Measurements from ENCODE around the gene OSBPL2.

The OSBPL2 gene

GRCh38 chr20:62205618-62206387 lies 32.5 kb upstream of the OSBPL2 start:
- Histone ChIP-seq H3K9me3 (ENCODE audit: control insufficient read depth, insufficient read depth, low read depth, low read length) (no peaks in the 10 kb centered on the region), H3K36me3 (ENCODE audit: control insufficient read depth in 2 of 2, insufficient read depth in 1 of 2, low read length in 2 of 2) (peaks cover 0 to 19% of the 10 kb centered on the region in 2 experiments; a peak in 1 of 3 replicates), H3K4me1 (ENCODE audit: control insufficient read depth, insufficient read depth, low read length) (no peaks in the 10 kb centered on the region), H3K27ac (ENCODE audit: extremely low read depth, low read depth, low read length) (no peak overlapping the region), H3K4me3 (ENCODE audit: low read depth, low read length) (no peak overlapping the region)
- CTCF ChIA-PET = no interaction called here
- POLR2A ChIA-PET = interaction anchor here (0.6 kb wide), 1 partner anchor 168 kb away, joined by 3 read pairs; no protein-coding TSS in a partner anchor
- TF ChIP-seq ZNF280C (tag by site-specific recombination; IDR thresholded peaks at IDR 0.05) = no peak
- no peak for TF ChIP-seq ZSCAN30 (tag by site-specific recombination; IDR thresholded peaks at IDR 0.05)
- no peak for TF ChIP-seq ZNF843 (tag by site-specific recombination; IDR thresholded peaks at IDR 0.05)
- TF ChIP-seq ZBTB49 (tag by site-specific recombination; IDR thresholded peaks at IDR 0.05; ENCODE audit: low read depth) = no peak
- TF ChIP-seq ZNF112 (tag by site-specific recombination; IDR thresholded peaks at IDR 0.05) = no peak
- TF ChIP-seq ZNF639 (tag by site-specific recombination; IDR thresholded peaks at IDR 0.05) = no peak
- TF ChIP-seq ZNF518A (tag by site-specific recombination; conservative IDR thresholded peaks at IDR 0.05; ENCODE audit: low read depth) = no peak
- TF ChIP-seq ZFHX2 (tag by site-specific recombination; conservative IDR thresholded peaks at IDR 0.05) = no peak
- no peak for TF ChIP-seq EGR2 (tag by site-specific recombination; IDR thresholded peaks at IDR 0.05; ENCODE audit: low read depth)
- no peak for TF ChIP-seq SCRT2 (tag by site-specific recombination; IDR thresholded peaks at IDR 0.05)

- Histone ChIP-seq H3K9me3 (ENCODE audit: control insufficient read depth, insufficient read depth, low read depth, low read length) (no peaks in the 10 kb centered on the region), H3K4me1 (ENCODE audit: control insufficient read depth, insufficient read depth, low read length) (no peaks in the 10 kb centered on the region), H3K27ac (ENCODE audit: extremely low read depth, low read depth, low read length) (no peak overlapping the region), H3K36me3 (ENCODE audit: control insufficient read depth in 2 of 2, insufficient read depth in 1 of 2, low read length in 2 of 2) (peaks cover 0 to 14% of the 10 kb centered on the region in 2 experiments; a peak in 1 of 3 replicates), H3K4me3 (ENCODE audit: low read depth, low read length) (no peak overlapping the region)
- CTCF ChIA-PET = no interaction called here
- TF ChIP-seq ZNF37A (tag by site-specific recombination; IDR thresholded peaks at IDR 0.05) = no peak
- POLR2A ChIA-PET = interaction anchor here (0.5 kb wide), 1 partner anchor 40 kb away, joined by 3 read pairs; no protein-coding TSS in a partner anchor
Measured at GRCh38 chr20:62206388-62206775, 31.9 kb upstream of the OSBPL2 start.

All from HEK293 (cell line).